Measurements from ENCODE around the gene DSCAM. TPM values are rescaled to one million over a fixed set of nuclear protein-coding genes. Genes with fewer than 3 reads are reported as not detected.
A peak's percentile ranks its signal among the peaks of the same experiment; 100 is the strongest.

DSCAM gene
- total and polyA plus RNA-seq, 2 donors (not counting 1 experiment from before 2014, with no cell fraction given): under 0.01 to 0.01 TPM

DNA sequence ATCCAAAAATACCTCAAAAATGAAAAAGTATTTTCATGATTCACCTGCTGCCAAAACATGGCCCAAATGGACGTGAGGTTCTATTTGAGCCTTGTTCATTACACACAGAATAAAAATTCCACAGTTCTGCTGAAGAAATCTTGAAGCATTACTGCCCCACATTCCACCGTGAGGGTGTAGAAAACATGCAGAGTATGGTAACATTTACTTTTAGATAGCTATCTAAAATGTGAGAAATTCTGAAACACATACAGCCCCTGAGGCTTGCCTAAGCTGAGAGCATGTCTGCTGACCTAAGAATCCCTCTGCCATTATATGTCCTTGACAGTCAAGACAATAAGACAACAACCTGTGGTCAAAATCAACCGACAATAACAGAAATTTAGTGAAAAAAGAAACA lies 186.5 kb downstream of the DSCAM start:
- Histone ChIP-seq H4K20me1 (ENCODE audit: control insufficient read depth, extremely low read depth, insufficient read depth, low read length) (no peaks in the 10 kb centered on the region), H3K79me2 (ENCODE audit: control insufficient read depth, insufficient read depth, low read length) (no peaks in the 10 kb centered on the region), H3K4me3 (replicated peaks in 1 of 4; ENCODE audit: control extremely low read depth in 1 of 4, insufficient read depth in 1 of 4, low read depth in 3 of 4, low read length in 4 of 4) (no peak overlapping the region), H3K36me3 (ENCODE audit: control insufficient read depth, insufficient read depth, low read length) (no peaks in the 10 kb centered on the region), H3K27me3 (ENCODE audit: control insufficient read depth, insufficient read depth, low read length) (no peaks in the 10 kb centered on the region), H2AFZ (ENCODE audit: low read length) (no peak overlapping the region), H3K9ac (ENCODE audit: insufficient read depth, low read length) (no peak overlapping the region), H3K27ac (ENCODE audit: insufficient read depth, low read length) (no peak overlapping the region), H3K9me3 (ENCODE audit: control insufficient read depth, insufficient read depth, low read depth, low read length) (no peaks in the 10 kb centered on the region), H3K4me2 (ENCODE audit: extremely low read depth, insufficient read depth, low read length) (no peak overlapping the region), H3K4me1 (ENCODE audit: control insufficient read depth, extremely low read depth, insufficient read depth, low read length) (no peaks in the 10 kb centered on the region)
- TF ChIP-seq EZH2 (IDR thresholded peaks at IDR 0.05; ENCODE audit: low read length, missing control alignments) (no peak), CTCF (conservative IDR thresholded peaks at IDR 0.05 in 1 of 2, IDR thresholded peaks at IDR 0.05 in 1 of 2; ENCODE audit: low read depth in 1 of 2, low read length in 2 of 2) (no peak)
- peak in 1 of 2 donors; percentile 13 for DNase-seq (ENCODE audit: low read depth in 2 of 2)

- H3K4me3 ChIP-seq (replicated peaks in 1 of 4; ENCODE audit: control extremely low read depth in 1 of 4, insufficient read depth in 1 of 4, low read depth in 3 of 4, low read length in 4 of 4): no peak overlapping the region
- H3K9me3 ChIP-seq (ENCODE audit: control insufficient read depth, insufficient read depth, low read depth, low read length): no peaks in the 10 kb centered on the region
- H3K27ac ChIP-seq (ENCODE audit: insufficient read depth, low read length): no peak overlapping the region
- H3K79me2 ChIP-seq (ENCODE audit: control insufficient read depth, insufficient read depth, low read length): no peaks in the 10 kb centered on the region
- no peaks in the 10 kb centered on the region for H4K20me1 ChIP-seq (ENCODE audit: control insufficient read depth, extremely low read depth, insufficient read depth, low read length)
- no peak overlapping the region for H2AFZ ChIP-seq (ENCODE audit: low read length)
- H3K4me1 ChIP-seq (ENCODE audit: control insufficient read depth, extremely low read depth, insufficient read depth, low read length): no peaks in the 10 kb centered on the region
- H3K4me2 ChIP-seq (ENCODE audit: extremely low read depth, insufficient read depth, low read length): no peak overlapping the region
- H3K27me3 ChIP-seq (ENCODE audit: control insufficient read depth, insufficient read depth, low read length): no peaks in the 10 kb centered on the region
- TF ChIP-seq CTCF (conservative IDR thresholded peaks at IDR 0.05 in 1 of 2, IDR thresholded peaks at IDR 0.05 in 1 of 2; ENCODE audit: low read depth in 1 of 2, low read length in 2 of 2) (no peak), EZH2 (IDR thresholded peaks at IDR 0.05; ENCODE audit: low read length, missing control alignments) (no peak)
- H3K9ac ChIP-seq (ENCODE audit: insufficient read depth, low read length): no peak overlapping the region
- no peaks in the 10 kb centered on the region for H3K36me3 ChIP-seq (ENCODE audit: control insufficient read depth, insufficient read depth, low read length)
- no peak for DNase-seq (ENCODE audit: low read depth in 2 of 2)
These were observed 188.6 kb downstream of the DSCAM start for GRCh38 chr21:40658311-40658710.

DNA sequence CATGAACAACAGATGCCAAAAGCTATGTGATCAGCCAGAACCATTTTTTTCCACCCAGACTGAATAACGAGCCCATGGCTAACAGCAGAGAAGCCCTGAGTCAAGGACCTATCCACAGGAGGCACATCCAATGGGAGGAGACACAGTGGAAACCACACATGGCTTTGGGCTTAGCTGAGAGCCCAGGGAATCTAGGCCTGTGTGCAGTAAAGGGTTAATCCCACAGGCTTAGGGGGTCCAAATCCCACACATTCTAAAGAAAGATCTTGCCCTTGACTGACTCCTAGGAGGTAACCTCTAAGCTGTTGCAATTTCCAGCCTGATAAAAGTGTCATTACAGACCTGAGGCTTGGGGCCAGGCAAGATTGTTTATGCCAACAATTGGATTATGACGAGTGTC lies 194.5 kb downstream of the DSCAM start:
- Histone ChIP-seq H3K36me3 (ENCODE audit: control insufficient read depth, insufficient read depth, low read length) (no peaks in the 10 kb centered on the region), H2AFZ (ENCODE audit: low read length) (no peak overlapping the region), H3K79me2 (ENCODE audit: control insufficient read depth, insufficient read depth, low read length) (no peaks in the 10 kb centered on the region), H3K4me2 (ENCODE audit: extremely low read depth, insufficient read depth, low read length) (no peak overlapping the region), H3K4me3 (replicated peaks in 1 of 4; ENCODE audit: control extremely low read depth in 1 of 4, insufficient read depth in 1 of 4, low read depth in 3 of 4, low read length in 4 of 4) (no peak overlapping the region), H3K27me3 (ENCODE audit: control insufficient read depth, insufficient read depth, low read length) (no peaks in the 10 kb centered on the region), H3K4me1 (ENCODE audit: control insufficient read depth, extremely low read depth, insufficient read depth, low read length) (no peaks in the 10 kb centered on the region), H3K9ac (ENCODE audit: insufficient read depth, low read length) (no peak overlapping the region), H3K27ac (ENCODE audit: insufficient read depth, low read length) (no peak overlapping the region), H4K20me1 (ENCODE audit: control insufficient read depth, extremely low read depth, insufficient read depth, low read length) (no peaks in the 10 kb centered on the region), H3K9me3 (ENCODE audit: control insufficient read depth, insufficient read depth, low read depth, low read length) (no peaks in the 10 kb centered on the region)
- TF ChIP-seq CTCF (conservative IDR thresholded peaks at IDR 0.05 in 1 of 2, IDR thresholded peaks at IDR 0.05 in 1 of 2; ENCODE audit: low read depth in 1 of 2, low read length in 2 of 2) (no peak), EZH2 (IDR thresholded peaks at IDR 0.05; ENCODE audit: low read length, missing control alignments) (no peak)
- no peak for DNase-seq (ENCODE audit: low read depth in 2 of 2)
